Right lung (tissue), 5 donors: Measurements from ENCODE around the gene KIAA0232. TPM values are rescaled to one million over a fixed set of nuclear protein-coding genes. Genes with fewer than 3 reads are reported as not detected.

Source experiments
- DNase-seq, 2 donors: peaks; one replicate each; pipeline ENCODE4 v3.0.0-alpha.2; 2013
- polyA plus RNA-seq, 5 donors: library from polyadenylated mRNA; unstranded; fragments of 120-200 nt; gene quantifications; one replicate each; pipeline versions ENCODE4 v1.2.1 to v1.2.3, GENCODE V29; 2013; ENCODE audit warnings: inconsistent platforms in 1 of 5, low replicate concordance in 1 of 5; ENCODE audit not compliant: insufficient read length in 5 of 5, insufficient read depth in 1 of 5

KIAA0232 gene
- polyA plus RNA-seq, 5 donors, result 21.5 to 36.4 (median 27.8) TPM

GRCh38 chr4:6845574-6845973, 63.0 kb downstream of the KIAA0232 start:
- no peak for DNase-seq

DNA sequence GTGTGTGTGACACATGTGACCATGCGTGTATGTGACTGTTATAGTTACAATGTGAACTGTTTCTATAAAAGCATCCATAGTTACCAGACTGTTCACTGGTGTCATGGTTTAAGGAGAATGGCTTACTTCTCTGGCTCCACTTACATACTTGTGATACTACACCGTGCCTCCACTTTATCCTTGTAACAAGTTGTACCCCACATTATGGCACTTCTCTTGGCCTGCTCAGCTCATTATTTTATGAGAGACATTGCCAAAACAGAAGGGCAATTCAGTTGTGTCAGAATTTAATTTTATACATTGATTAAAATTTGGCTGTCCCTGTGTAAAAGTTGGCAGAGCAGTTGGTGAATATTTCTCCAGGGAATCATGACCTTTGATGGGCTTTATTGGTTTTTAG, 64.7 kb downstream of the KIAA0232 start:
- DNase-seq, result no peak

DNA sequence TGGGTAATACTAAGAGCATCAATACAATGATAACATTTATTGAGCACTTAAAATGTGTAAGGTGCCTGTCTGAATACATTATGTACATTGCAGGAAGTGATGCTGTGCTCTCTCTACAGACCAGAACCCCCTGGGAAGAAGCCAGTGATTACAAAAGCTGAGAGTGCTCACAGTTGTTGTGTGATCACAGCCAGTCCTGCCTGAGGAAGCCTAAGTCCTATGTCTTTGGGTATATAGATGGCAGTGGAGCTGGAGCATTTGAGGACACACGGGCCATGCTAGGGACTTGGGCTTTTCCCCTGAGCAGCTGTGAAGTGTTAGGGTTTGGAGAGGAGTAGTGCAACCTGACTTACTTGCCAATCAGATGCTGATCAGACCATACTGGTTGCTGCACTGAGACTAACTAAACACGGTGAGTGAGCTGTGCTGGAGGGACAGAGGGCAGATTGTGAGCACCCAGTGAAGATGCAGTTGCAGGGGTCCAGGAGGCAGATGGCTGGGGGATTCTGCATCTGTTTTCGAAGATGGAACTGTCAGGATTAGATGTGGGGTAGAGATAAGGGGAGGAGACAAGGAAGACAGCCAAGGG, 66.3 kb downstream of the KIAA0232 start:
- no peak for DNase-seq

DNA sequence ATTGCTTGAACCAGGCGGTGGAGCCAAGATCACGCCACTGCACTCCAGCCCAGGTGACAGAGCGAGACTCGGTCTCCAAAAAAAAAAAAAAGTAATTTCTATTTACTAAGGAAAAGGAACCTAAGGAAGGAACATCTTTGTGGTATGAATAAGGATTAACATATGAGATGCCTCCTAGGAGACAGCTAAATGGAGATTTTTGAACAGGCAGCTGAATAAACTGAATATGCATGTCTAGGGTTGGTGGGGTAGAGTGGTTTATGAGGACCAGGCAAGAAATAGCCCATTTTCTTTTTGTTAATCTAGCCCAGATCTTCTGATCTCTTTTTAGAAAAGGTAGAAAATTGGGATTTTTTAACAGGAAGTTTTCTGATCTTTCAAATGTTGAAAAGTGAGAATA, 67.2 kb downstream of the KIAA0232 start:
- no peak for DNase-seq

- DNase-seq, result no peak
These were observed 68.9 kb downstream of the KIAA0232 start for GRCh38 chr4:6851431-6851830.

DNA sequence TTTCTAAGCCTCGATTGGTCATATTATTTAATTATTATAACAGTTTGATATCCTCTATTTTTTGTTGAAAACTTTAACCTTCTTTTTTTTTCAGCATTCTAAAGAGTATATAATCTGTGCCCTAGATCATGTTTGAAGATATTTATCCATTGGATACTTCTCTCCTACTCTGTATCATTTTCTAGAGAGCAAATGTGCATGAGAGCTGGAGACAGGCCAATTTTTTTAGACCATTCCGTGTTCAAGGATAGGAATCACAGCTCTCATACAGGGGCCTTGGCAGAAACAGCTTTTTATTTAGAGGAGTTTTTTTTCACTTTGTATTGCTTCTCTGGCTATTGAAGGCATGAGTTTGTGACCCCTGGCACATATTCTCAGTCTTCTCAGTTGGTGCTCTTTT, 69.4 kb downstream of the KIAA0232 start:
- no peak for DNase-seq

- DNase-seq, result no peak
These were observed 70.1 kb downstream of the KIAA0232 start for GRCh38 chr4:6852582-6852981.

- no peak for DNase-seq
These were observed 71.7 kb downstream of the KIAA0232 start for GRCh38 chr4:6854098-6854744.

GRCh38 chr4:6855692-6856297, 73.3 kb downstream of the KIAA0232 start:
- no peak for DNase-seq

DNA sequence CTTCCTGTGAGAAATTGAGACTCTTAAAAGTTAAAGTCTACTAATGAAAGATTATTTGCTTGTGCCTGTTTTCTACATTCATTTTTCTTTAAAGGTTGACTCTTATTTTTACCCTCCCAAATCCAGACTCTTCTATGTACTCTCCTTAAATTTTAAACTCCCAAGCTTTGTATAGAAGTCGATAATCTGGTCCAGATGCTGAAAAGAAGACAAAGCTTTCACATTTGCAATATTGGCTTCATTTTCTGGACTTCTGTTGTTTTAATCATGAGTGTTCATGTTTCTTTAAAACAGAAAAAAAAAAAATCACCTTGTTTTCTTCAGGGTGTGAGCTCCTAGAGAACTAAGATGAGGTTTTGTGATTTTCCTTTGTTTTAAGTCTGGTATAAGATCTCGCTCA, 73.9 kb downstream of the KIAA0232 start:
- no peak for DNase-seq

DNA sequence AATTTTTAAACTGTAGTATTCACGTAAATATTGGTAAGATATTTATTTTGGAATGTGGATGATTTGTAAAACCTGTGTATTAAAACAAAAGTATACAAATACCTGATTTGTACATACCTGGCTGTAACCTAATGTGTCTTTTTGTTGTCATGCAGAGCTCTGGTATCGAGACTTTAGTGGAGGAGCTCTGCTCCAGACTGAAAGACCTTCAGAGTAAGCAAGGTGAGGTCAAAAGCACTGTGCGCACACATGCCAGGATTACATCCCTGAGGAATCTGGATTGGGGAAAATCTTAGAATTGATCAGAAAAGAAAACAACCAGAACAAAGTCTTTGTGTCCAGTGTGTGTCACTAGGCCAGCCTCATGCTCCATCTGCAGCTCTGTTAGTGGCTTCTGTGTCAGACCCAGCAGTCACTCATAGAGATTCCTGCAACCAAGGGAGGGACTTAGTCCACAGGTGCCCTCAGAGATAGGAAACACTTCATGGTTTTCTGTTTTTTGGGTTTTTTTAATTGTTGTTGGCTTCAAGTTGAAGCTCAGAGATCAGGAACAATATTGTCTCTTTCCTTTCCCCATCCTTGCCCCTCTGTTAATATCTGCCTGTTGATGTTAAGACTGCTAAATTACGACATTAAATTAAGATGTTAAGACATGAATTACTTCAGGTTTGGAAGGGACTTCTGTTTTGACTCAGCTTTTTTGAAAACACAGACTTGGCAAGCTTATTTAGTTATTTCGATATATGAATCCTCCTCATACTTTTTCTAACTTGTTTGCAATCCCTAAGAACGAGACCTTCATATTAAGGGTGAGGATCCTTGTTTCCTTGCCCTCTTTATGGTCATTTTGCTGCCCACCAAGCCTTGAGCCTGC, 74.7 kb downstream of the KIAA0232 start:
- no peak for DNase-seq

DNA sequence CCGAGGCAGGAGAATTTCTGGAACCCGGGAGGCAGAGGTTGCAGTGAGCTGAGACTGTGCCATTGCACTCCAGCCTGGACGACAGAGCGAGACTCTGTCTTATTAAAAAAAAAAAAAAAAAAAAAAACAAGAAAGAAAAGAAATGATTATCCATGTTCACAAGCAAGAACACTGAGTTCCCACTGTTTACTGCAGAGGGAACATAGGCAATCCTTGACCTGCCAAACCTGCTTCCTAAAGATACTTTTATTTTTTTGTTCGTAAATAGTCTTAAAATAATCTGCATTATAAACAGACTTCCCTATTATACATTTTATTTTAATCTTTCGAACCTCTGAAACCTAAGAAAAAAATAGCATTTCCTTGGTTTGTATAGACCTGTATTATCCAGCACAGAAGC, 76.5 kb downstream of the KIAA0232 start:
- DNase-seq, result no peak

DNA sequence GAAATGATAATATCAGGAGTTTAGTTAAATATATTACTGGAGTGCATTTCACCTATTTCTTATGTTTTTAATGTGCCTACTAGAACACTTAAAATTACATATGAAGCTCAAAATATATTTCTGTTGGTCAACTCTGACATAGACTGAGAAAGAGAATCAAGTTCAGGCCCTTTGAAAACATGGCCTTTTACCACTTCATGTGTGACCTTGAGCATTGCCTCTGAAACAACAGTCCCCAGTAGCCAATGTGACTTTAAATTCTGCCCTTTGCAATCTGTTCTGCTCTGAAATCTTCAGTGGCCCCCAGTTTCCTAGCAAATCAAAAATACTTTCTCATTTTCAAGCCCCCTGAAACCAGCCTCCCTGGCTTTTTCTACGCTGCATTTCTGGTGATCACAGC, 77.0 kb downstream of the KIAA0232 start:
- DNase-seq, result no peak

DNA sequence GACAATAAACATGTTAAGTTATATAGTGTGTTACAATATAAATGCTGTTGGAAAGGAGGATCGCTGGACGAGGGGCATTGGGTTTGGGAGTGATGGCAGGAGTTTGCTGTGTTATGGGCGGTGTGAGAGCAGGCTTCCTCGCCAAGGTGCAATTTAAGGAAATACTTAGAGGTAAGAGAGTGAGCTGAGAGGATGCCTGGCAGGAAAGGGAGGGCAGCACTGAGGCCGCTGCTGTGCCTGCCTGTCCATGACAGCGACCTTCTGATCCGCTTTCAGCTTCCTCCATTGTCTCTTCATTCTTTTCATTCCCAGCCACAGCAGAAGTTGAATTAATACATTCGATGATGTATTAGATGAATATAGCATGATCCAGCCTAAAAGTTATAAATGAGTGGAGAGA, 85.9 kb downstream of the KIAA0232 start:
- DNase-seq, result no peak

GRCh38 chr4:6869944-6870343, 87.4 kb downstream of the KIAA0232 start:
- no peak for DNase-seq

DNA sequence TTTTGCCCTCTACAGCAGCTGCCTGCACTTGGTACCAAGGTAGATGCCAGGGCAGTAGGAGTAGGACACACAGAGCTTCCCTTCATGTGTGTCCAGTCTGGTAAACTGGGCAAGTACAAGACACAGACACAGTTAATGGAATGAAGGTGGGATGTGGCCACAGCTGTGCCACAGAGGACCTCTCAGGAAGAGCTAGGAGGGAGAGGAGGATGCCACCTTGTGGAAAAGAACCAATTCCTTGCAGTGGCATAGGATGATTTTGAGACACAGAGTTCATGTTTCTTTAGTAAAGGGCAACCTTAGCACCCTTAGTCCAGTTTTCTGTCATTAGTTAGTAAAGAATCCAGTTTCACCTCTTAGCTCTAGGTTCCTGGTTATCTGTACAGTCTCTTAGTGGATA, 90.8 kb downstream of the KIAA0232 start:
- DNase-seq, result no peak

DNA sequence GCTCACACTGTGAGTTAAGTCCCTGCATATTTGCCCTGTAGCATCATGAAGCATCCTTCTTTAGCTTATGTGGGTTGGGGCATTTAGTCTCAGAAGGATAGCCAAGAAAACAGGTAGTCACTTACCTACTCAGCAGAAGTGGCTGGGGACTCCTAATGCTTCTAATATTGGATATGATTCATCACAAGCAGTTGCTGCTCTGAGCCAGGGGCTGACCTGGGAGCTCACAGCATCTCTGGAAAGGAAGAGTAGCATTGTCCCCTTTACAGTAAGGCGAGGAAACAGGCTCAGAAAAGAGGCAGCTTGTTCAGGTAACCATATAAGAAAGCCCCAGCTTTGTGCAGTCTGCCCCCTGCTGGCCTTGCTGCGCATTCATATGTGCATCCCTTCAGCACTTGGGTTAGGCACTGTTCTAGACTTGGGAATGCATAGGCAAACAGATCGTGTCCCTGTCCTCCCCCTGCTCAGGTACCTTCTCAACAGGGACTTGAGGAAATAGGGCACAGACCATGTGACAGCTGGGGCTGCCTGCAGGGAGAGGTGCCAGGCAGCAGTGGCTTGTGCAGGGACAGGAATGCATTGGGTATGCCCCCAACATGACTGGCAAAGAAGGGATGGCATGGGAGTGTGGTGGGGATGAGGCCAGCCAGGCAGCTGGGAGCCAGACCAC, 91.4 kb downstream of the KIAA0232 start:
- peak in 1 of 2 donors; percentile 52 for DNase-seq

- DNase-seq, result no peak
These were observed 92.5 kb downstream of the KIAA0232 start for GRCh38 chr4:6874981-6875380.

- no peak for DNase-seq
These were observed 92.9 kb downstream of the KIAA0232 start for GRCh38 chr4:6875431-6875831.

GRCh38 chr4:6876440-6876839, 93.9 kb downstream of the KIAA0232 start:
- no peak for DNase-seq

GRCh38 chr4:6877067-6877466, 94.5 kb downstream of the KIAA0232 start:
- DNase-seq, result no peak

DNA sequence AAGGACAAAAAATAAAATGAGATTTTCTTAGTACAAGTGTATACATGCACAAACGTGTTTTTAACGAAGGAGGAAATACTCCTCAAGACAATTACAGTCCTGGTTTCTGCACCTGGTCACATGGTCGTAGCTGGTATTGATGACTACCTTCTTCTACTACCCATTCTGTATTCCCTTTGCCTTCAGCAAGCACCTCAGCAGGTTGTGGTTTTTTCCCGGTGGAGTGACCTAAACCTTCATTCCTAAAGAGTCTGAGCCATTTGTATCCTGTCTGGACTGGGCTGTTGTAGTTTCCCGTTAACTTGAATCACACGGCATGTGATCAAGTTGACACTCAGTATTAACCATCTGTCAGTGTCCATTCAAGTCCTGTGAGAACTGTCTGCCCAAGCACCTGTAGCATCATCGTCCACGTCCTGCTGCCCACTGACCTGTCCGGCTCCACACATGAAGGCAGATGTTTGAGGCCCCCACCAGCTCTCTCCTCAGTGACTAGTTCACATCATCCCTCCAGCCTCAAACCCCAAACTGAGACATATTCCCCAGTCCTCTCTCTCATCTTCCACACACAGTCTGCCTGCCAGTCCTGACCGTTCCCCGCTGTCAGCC, 96.0 kb downstream of the KIAA0232 start:
- no peak for DNase-seq
